DMS114 treated with DMSO at 0.1 percent for 48 hours (cell line): ENCODE results near the gene FYN.
"Not testable (repeated sequence)": the region's sequence is repeated elsewhere in the genome, so short reads cannot be mapped to it uniquely, and the experiment has no call there.

ENCODE experiments used
- DNase-seq: peaks from one replicate; lab custom pipeline; 2025; ENCODE audit not compliant: unreplicated experiment; lab: John Stamatoyannopoulos, UW

FYN gene

DNA sequence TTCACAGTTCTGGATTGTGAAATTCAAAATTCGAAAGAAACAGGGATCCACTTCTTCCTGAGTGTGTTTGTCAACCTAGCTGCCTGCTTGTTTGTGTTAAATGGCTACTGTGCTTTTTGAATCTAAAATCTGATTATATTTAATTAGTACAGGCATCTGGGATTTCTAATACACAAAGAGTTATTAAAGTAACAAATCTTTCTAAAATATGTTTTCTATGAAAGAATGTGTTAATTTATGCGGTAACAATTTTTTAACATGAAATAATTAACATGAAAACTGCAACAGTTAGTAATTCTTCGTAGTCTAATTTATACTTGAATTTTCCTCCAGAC, 186.4 kb downstream of the FYN start:
- DNase-seq: no peak

DNA sequence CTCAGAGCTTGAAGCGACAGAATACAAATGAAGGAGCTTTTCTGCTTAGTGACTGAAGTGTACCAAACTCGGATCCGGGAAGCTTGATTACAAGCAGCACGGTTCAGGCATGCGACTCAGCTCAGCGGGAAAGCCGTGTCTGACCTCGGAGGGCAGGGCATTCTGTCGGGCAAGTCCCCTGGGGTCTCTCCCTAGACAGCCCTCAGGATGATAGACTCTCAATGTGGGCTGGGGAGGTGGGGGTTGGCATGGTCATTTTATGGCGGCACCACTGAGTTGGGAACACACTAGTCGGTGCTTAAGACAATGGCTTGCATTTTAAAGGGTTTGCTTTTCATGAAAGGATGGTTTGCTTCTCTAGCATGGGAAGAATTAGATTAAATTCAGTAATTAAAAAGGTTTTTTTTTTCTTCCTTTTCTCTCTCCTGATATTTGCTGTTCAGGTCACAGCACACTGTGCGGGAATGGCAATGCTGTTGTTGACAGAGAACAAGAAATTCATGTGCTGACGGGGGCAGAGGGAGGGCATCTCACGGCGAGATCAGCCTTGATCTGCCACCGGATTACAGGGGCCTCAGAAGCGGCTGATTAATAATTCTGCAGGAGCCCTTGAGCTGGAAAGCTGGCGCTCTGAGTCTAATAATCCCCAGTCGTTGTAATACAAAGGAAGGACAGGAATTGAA, 186.9 kb downstream of the FYN start:
- no peak for DNase-seq

DNA sequence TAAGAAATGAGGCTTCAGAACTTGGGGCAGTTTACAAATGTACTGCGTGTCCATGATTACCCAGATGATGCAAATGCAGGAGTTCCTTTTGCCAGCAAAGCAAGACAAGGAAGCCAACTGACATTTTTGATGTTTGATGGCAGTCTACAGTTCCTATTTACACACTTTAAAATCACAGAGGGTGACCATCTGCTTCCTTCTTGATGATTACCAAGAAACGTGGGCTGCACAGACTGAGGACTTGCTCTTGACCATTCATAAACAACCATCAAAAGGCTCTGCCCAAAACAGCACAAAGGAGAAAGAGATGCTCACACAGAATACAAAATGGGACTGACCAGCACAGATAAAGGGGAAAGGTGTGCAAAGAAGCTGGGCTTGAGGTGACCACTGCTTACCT, 187.7 kb downstream of the FYN start:
- no peak for DNase-seq

DNA sequence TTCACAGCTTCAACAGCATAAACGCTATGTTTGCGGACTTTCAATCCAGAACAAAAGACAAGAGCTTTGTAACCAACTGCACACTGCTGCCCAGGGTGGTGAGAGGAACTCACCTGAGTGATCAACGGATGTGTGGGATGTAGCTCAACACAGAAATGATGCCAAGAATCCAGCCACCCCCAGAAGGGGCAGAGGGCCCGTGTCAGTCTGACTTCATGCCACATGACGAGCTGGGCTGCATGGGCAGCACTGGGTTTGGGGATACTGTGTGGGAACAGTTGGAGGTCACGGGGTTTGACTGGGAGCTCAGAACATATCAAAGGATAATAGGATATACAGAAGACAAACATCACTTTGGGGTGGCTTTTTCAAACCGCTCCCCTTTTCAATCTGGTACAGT, 188.2 kb downstream of the FYN start:
- no peak for DNase-seq

DNA sequence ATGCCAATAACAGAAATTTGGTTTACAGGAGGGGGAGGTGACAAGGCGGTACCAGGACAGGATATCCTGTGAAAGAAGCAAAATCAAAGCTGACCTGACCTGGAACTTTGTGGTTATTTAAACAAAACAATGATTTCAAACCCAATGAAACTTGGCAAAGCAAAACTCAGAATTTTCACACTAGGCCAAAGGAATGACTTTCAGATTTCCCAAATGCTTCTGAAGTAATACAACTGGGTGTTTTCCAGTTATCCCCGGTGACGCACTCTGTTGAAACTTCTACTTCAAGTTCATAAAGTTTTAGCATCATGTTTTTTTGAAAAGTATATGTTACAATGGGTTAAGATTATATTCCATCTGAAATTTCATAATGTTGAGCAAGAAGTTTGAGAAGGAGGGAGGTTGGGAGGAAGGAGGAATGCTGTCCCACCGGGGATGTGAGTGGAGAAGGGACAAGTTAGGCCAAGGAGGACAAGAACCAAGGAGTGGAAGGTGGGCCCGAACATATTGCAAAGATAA, 189.4 kb downstream of the FYN start:
- DNase-seq: no peak

DNA sequence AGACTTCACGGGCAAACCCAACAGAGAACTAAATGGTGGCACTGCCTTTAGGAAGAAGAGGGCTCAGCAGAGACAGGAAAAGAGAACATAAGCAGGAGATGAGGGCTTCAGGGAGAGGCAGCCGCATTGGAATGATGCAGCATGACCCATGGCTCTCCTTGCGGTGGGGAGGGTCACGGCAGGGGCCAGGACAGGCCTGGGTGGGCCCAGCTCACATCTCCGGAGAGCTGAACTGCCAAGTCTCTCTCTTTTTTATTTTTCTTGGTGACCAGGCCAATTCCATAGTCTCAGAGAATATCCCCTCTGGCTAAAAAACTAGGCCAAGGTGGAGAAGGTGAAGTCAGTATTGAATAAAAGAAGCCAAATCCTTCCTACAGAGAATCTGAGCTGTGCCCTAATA, 190.1 kb downstream of the FYN start:
- DNase-seq: no peak

DNA sequence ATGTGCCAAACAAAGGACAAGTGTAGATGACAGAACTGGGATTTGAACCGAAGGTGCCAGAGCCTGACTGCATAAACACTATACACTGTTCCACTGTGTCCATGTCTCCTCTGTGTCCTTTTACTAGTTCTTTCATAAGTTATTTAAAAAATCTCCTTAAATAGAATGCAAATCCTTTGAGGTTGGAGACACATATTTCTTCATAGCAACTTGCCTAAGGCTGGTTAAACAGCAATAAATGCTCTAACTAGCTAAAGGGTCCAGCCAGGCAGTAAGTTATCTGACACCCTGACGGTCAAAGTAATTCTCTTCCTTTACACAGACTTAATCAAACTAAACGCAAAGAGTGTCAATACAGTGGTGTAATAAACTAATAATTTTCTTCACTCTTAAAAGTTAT, 191.4 kb downstream of the FYN start:
- no peak for DNase-seq

DNA sequence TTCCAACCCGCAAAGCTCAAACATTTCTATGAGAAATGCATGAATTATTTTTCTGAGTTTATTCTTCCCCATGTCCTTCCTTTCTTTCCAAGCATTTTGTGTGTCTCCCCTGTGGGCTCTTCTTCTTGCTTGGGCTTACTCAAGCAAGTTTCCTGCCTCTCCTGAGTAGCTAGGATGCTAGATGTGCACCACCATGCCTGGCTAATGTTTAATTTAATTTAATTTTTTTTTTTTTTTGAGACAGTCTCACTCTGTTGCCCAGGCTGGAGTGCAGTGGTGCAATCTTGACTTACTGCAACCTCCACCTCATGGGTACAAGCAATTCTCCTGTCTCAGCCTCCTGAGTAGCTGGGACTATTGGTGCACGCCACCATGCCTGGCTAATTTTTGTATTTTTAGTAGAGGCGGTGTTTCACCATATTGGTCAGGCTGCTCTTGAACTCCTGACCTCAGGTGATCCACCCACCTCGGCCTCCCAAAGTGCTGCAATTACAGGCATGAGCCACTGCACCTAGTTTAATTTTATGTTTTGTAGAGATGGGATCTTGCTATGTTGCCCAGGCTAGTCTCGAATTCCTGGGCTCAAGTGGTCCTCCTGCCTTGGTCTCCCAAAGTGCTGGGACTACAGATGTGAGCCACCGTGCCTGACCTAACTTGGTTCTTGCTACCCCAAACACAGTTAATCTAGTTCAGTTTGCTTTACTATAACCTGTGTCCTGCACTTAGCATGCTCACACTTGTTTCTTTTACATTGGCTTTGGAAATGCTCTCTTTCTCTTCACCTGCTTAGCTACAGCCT, 192.2 kb downstream of the FYN start:
- not testable (repeated sequence) for DNase-seq

DNA sequence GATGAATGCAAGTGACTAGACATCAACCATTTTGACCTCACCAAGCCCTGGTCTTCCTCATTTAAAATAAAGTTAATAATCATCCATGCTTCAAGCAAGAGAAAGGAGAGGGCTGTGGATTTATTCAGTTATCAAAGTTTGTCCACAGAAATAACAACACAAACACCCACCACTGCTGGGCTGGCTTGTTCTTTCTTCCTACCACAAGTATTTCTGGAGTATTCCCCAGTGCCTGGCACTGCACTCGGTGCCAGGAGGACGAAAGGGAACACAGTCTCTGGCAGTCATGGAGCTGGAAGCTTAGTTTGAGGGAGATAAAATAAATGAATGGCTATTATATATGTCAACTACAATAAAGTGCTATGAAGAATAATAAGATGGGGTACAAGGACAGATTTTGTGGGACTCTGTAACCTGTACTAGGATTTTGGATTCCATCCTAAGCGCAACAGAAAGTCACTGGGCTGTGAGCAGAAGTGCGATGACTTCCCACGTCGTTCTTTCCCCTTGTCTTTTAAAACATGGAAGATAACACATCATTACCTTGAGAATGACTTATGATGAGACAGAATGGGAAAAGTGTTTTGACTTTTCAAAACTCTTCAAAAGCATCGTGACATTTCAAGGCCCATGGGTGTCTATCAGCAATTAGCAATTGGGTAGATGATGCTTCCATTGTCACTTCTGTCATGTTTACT, 193.1 kb downstream of the FYN start:
- no peak for DNase-seq

DNA sequence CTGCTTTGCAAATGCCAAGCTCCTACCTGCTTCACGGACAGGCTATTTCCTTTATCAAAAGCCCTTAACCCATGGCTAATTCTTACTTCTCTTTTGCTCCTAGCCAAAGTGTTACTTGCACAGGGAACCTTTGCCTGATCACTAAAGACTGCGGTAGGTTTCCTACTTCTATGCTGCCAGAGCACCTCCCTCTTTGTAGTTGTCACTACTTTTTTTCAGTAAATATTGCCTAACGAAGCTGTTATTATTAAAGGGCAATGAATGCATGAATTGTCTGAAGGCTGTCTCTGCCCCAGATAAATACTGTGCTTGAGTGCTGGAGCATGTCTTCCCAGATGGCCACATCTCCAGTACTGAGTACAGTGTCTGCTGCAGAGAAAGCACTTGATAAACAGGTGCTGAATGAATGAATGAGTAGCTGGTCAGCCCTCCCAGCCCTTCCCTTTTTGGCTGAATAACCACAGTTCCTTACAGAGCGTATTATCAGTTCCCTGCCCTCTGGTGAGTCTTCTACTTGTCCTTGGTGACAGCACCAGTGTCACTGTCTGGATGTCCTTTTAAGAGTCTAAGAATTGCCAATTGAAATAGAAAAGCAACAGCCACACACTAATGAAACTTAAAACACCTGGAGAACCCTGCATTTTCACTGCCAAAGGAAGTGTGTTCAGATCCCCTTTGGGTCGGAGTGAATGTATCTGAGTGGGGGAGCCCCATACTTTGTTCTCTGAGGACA, 194.0 kb downstream of the FYN start:
- no peak for DNase-seq

DNA sequence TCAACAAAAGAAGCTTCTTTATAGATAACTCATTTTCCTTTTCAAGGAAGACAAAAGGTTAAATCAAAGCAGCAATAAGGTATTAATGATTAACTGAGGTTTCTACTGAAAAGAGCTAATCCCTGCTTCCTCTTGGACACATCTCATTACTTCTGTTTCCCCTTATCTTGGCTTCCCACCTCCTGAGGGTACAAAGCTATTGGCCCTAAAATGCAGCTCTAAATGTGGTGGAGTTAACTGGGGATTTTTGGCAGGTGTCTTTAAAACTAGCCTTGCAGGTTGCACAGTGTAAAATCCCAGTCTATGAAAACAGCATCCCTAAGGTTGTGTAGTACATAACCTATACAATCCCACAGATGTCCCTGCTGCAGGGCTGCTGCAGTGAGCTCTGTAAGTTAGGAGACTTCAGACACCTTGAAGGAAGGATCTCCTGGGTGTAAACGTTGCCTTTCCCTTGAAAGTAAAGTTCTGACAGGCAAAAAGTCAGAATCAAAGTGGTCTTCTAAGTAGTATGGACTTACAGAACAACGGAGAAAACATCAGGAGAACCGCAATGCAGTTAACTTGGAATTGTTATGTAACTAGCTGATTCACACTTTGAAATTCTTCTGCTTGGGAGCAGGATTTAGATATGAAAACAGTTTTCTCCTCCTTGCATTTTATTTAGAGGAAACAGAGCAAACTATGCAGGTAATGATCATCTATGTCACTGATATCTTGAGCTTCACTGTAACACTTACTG, 195.8 kb downstream of the FYN start:
- DNase-seq: no peak

DNA sequence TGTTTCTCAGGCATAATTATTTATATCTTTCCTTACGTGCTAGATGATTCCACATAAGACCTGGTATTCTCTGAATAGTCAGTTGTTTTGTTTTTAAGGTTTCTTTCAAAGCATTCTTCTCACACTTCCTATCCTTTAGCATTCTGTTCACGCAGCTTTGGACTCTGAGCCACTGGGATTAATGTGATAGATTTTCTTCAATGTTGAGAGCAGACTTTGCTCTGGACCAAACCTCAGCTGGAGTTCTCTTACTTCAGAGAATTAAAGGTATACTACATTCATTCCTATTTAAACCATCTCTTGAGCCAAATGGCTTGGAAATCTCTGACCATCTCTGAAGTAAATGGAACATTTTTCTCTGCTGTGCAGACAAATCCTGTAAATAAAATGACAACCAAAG, 196.9 kb downstream of the FYN start:
- no peak for DNase-seq

DNA sequence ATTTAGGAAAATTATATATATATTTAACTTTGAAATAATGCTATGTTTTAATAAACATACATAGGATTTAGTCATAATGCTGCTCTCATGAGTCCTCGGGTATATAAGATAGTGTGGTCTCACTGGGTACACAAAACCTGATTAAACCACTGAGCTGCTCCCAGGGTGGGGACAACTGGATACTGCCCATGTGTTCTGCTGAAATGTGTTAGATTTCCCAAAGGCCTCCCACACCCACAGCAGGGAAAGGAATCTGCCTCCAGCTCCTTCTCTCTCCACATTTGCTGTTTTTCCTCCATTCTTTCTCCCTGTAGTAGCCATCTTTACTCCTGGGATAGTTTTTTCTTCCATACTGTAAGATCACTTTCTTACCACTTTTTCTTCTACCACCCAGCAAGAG, 198.4 kb downstream of the FYN start:
- DNase-seq: no peak

DNA sequence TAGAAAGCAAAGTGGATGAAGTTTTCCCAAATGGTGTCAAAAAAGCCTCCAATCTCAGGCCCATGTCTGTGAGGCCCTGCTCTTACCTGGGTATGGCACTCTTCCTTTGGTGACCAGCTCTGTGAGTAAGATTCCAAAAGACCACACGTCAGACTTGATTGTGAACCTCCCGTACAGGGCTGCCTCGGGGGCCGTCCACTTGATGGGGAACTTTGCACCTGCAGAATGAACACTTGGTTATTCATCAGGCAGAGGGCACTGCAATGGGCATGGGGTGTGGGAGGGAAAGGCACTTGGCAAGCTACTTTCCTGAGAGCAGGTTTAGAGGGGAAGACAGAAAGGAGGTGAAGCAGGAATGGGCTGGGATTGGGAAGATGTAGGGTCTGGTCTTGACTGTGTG, 198.8 kb downstream of the FYN start:
- no peak for DNase-seq

DNA sequence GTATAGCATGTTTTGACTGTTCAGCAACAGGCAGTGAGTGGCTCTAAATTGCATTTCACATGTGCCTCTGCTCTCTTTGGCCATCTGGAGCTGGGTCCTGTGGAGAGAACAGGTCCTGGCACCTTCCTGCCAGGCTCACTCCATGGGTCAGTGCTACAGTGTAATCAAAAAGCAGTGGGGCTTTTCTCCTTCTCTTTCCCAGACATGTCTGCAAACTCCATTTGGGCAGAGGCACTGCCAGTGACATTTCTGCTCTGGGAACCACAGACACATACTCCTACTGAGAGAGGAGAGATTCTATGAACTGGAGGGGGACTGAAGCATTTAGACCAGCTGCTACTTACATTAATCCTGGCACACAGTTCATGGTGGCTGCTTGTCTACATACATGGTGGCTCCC, 199.3 kb downstream of the FYN start:
- DNase-seq: no peak

DNA sequence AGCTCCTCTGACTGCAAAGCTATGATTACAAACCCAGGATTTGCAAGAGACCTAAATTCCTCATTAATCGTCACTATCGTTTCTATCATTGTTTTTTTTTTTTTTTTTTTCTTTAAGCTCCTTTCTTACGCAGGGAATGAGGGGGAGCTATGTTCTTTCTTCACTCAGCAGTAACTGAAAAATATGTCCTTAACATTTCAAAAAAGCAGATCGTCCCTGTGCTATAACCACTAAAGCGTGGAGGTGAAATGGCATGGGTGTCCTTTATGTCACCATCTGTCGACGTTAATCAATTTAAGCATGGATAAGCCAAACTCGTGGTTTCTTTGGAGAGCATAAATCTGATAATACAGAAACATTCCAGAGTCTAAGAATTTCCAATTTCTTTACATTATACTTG, 199.7 kb downstream of the FYN start:
- DNase-seq: no peak

DNA sequence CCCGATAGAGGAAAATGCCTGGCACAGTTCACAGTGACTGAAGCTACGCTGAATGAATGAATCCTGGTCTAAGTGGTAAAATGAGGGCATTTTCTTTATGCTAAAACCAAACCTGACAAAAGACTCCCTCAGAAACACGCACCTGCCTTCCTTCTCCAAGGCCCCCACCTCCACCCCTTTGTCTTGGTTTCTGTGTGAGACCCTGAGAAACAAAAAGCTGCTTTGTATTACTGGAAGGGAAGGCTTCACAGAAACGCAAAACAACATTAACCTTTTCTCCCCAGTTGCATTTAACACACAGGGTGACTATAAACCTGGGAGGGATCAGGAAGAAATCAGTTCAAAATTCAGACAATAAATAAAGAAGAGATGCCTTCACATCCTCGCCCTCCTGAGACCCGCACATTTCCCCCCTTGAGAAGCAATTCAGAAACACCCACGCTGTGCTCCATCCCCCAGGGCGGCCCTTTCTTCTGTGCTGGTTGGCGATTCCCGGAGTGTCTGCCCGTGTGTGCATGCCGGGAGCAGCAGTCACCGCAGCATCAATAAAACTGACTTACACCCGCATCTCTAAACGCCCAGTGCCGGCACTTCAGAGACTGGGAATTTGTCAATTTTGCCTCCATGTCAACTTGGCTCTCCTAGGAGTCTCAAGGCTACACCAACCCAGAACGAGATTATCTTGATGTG, 200.3 kb downstream of the FYN start:
- DNase-seq: no peak

DNA sequence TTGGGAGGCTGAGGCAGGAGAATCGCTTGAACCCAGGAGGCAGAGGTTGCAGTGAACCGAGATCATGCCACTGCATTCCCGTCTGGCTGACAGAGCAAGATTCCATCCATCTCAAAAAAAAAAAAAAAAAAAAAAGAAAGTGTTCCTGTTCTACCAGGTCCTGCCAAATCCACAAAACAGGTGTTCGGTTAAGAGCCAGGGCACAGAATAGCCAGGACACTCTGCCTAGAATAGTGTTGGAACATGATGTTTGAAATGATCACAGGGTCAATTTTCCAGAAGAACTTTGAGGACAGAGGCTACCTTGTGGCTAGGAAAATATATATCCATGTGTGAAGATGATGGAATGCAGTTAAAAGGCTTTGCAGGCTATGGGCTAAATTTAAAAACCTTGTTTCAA, 203.9 kb downstream of the FYN start:
- DNase-seq: no peak

DNA sequence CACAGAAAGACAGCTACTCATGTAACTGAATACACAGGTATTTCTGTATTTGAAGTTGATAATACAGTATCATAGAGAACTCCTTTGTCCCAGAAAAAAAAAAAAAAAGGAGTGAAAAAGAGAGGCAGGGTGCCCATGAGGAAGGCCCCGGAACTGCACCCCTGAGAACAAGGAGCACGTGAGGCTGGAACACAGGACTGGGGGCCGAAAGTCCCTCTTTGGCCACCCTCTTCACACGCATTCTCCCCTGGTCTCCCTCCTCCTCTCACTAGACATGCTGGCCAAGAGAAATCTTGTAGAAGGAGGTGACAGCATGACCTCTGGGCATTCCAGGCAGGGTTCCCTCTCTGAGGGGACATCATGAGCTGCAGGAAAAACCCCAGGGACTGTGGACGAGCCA, 204.8 kb downstream of the FYN start:
- no peak for DNase-seq

DNA sequence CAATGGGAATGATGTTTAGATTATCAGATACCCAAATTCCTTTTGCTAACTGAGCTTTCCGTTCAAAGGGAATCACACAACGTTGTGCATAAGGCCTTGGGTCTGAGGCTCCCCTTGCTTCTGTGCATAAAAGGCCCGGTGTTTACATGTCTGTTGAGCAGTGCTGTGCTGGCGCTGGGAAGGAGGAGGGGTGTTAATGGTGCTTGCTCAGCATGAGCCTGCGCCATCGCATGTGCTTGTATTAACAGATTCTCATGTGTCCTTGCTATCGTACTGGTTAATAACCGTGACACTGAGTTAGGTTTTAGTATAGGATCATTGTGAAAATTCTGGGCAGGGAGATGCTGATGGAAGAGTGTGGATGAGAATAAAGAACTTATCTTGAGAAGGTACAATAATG, 205.3 kb downstream of the FYN start:
- no peak for DNase-seq
